ENCODE measurements around the gene C1QTNF4.
A peak's percentile ranks its signal among the peaks of the same experiment; 100 is the strongest.
"Not testable (repeated sequence)": the region's sequence is repeated elsewhere in the genome, so short reads cannot be mapped to it uniquely, and the experiment has no call there.

The C1QTNF4 gene

DNA sequence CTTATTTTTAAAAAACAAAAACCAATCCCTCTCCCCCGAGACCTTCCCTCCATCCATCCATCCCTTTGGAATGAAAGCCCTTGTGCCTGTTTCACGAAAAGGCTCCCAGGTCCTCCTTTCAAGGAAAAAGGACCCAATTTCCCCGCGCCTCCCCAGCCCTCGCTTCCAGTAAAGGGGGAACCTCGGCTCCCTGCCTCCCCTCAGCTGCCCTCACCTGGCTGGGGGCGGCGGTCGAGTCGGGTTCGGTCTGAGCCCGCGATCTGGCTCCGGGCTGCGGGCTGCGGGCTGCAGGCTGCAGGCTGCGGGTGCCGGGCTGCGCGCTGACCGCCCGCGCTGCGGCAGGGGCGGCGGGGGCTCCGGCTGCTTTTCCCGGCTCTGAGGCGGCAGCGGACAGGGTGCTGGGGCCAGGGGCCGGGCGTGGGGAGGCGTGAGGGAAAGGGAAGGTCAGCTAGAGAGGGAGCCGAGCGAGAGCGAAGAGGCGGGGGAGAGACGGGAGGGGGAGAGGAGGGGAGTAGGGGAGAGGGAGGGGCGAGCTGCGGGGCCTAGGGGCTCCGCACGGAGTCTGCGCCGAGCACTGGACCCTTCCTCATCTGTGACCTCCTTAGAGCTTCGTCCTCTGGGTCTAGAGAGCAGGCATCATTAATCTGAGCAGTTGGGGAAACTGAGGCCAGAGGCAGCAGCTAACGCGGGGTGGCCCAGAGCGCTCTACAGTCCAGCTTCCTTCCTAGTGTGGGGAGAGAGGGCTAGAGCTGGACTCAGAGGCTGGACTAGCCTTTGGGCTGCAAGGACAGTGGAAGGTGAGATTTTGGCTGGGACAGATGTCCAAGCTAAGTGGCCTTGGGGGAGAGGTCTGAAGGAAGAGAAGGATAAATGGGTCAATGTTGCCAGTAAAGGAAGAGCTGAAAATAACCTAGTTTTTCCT lies at the start of gene C1QTNF4:
C1QTNF4 (minus strand) TSS at position 478 of the 922 bp plus-strand sequence. CDS start 3,601 bp downstream, outside the sequence.
- TF ChIP-seq CTCF (conservative IDR thresholded peaks at IDR 0.05; ENCODE audit: low read length), result no peak
- no peak for DNase-seq (ENCODE audit: low read depth)
- peak within 1 kb of the TSS; percentile 27 for H3K4me3 ChIP-seq (ENCODE audit: low read length)

DNA sequence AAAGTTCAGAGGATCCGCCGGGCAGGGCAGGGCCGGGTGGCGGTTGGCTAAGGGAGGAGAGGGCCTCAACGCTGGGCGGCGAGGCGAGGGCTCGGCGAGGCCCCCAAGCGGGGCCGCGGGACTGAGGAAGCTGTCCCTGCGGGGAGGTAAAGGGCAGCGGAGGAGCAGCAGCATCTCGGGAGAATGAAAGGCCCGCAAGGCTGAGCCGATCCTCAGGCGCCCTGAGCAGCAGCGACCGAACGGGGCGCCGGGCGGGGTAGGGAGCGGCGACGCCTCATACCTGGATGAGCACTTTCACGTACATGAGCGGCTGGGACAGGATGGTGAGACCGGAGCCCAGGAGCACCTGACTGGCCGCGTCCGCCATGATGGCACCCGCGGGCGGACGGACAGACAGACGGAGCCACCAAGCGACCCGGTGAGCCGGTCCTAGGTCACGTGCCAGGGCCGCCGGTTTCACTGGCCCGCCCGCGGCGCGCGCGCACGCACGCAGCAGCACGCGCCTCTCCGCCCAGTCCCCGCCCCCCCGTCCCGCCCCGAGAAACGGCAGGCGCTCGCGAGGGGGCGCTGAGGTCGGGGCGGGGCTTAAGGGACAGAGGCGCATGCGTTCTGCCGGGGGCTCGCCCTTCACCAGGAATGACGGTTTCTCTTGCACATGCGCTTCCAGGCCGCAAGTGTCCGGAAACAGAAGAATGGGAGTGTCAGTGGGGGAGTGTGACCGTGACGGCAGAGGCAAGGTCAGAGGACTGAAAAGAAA lies 48.1 kb upstream of the C1QTNF4 start, which contains the start of gene MTCH2:
MTCH2 (minus strand) TSS at position 461 of the 757 bp plus-strand sequence; CDS start at position 367, 94 bp downstream.
- peak within 1 kb of the TSS; percentile 89 for H3K4me3 ChIP-seq (ENCODE audit: low read length)
- TF ChIP-seq CTCF (conservative IDR thresholded peaks at IDR 0.05; ENCODE audit: low read length), result no peak; the same call in none of the 2 replicates
- peak; percentile 96 for DNase-seq (ENCODE audit: low read depth)

DNA sequence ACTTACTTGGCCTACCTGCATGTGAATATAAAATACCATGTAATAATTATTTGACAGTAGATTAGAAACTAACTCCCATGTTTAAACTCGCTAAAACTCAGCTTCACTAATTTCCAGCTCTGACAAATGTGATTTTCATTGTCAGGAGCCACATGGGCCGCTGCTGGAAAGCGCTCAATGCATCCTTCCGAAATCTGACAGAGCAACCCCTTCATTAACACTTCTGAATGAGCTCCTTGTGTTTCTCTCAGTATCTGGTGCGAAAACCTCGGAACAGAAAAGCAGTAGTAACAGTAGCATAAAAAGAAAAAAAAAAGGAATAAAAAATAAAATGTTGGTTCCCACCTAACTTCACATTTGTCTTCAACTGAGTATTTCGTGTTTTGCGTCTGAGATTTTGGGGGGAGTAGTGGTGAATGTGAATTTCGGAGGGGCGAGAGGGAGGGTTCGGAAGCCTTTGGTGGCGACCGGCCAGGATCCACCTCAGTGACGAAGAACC lies 47.4 kb upstream of the C1QTNF4 start:
- peak overlapping the region; percentile 89 for H3K4me3 ChIP-seq (ENCODE audit: low read length)
- DNase-seq (ENCODE audit: low read depth), result no peak
- no peak for TF ChIP-seq CTCF (conservative IDR thresholded peaks at IDR 0.05; ENCODE audit: low read length)

DNA sequence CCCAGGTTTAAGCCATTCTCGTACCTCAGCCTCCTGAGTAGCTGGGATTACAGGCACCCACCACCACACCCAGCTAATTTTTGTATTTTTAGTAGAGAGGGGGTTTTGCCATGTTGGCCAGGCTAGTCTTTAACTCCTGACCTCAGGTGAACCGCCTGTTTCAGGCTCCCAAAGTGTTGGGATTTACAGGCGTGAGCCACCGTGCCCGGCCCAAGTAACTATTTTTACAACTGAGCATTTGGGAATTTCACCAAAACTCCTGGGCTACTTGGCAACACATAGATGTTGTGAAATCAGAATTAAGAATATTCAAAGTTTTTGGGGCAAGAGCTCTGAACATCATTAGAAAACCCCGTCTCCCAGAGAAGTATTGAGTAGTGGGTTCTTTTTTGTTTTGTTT lies 46.3 kb upstream of the C1QTNF4 start:
- peak; percentile 59 for DNase-seq (ENCODE audit: low read depth)
- H3K4me3 ChIP-seq (ENCODE audit: low read length), result not testable (repeated sequence)

- not testable (repeated sequence) for H3K4me3 ChIP-seq (ENCODE audit: low read length); DNase-seq (ENCODE audit: low read depth)
Measured at GRCh38 chr11:47636331-47636730, 42.1 kb upstream of the C1QTNF4 start.

GRCh38 chr11:47631473-47631872 lies 37.3 kb upstream of the C1QTNF4 start:
- TF ChIP-seq CTCF (conservative IDR thresholded peaks at IDR 0.05; ENCODE audit: low read length), result no peak
- DNase-seq (ENCODE audit: low read depth), result no peak
- H3K4me3 ChIP-seq (ENCODE audit: low read length), result no peak overlapping the region

DNA sequence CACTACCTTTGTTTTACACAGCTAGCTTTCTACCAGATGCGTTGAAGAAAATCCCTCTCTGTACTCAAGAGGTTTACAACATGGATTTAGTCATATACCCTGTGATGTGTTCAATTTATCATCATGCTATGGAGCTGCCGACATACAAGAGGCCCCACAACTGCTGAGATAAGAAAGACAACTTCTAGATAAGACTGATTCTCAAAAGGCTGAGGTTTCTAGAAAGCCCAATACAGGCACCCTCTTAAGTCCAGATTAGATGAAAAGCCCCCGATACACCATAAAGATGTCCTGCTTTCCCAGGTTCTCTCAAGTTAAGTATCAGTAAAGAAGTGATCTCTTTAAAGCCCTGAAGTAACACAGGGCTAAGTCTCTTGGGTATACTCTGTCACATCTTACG lies 33.8 kb upstream of the C1QTNF4 start:
- no peak for DNase-seq (ENCODE audit: low read depth)
- no peak overlapping the region for H3K4me3 ChIP-seq (ENCODE audit: low read length)
- TF ChIP-seq CTCF (conservative IDR thresholded peaks at IDR 0.05; ENCODE audit: low read length), result no peak

All from AG10803 (cell line).